Stimulated activated CD8-positive, alpha-beta memory T cell treated with anti-CD3 and anti-CD28 coated beads, Interleukin-2, amount 100 ng/mL, for 1 hour (primary cell): ENCODE results near the gene SCLT1.

Experiments used
- DNase-seq, 2 donors: peaks; one replicate each; pipeline ENCODE4 v3.0.0-alpha.2; 2020; ENCODE audit warnings: low read depth in 2 of 2

The SCLT1 gene

GRCh38 chr4:128840711-128841318 is 252.5 kb downstream of the SCLT1 start:
- no peak for DNase-seq

GRCh38 chr4:128837679-128838078 is 255.7 kb downstream of the SCLT1 start:
- no peak for DNase-seq

GRCh38 chr4:128837198-128837597 is 256.1 kb downstream of the SCLT1 start:
- no peak for DNase-seq

GRCh38 chr4:128835498-128836222 is 257.7 kb downstream of the SCLT1 start:
- DNase-seq, result no peak
